Stomach (tissue), 4 donors: ENCODE data around the gene TMEM255B.

ENCODE experiments used
- EP300 ChIP-seq: sonication (generic); formaldehyde crosslinking; IDR thresholded peaks from one replicate; pipeline ENCODE4 v1.6.1; 2017; ENCODE audit warnings: antibody characterized with exemption
- POLR2A ChIP-seq, 4 donors: fragments of 450-650 bp; IDR thresholded peaks; one replicate each; pipeline ENCODE4 v1.6.1; 2016; ENCODE audit warnings: antibody characterized with exemption in 4 of 4, control low read depth in 2 of 4, mild to moderate bottlenecking in 1 of 4, moderate library complexity in 1 of 4
- TF ChIP-seq, protein P1 (sequence below), 7 experiments: fragments of 450-650 bp in 4 of 7; fragments of 200-600 bp in 3 of 7; sonication (generic) in 3 of 7; IDR thresholded peaks; one replicate each; pipeline ENCODE4 v1.5.1; 2016 to 2019; ENCODE audit warnings: antibody characterized with exemption in 7 of 7, control low read depth in 2 of 7, mild to moderate bottlenecking in 1 of 7

- TF ChIP-seq, protein P1, sequence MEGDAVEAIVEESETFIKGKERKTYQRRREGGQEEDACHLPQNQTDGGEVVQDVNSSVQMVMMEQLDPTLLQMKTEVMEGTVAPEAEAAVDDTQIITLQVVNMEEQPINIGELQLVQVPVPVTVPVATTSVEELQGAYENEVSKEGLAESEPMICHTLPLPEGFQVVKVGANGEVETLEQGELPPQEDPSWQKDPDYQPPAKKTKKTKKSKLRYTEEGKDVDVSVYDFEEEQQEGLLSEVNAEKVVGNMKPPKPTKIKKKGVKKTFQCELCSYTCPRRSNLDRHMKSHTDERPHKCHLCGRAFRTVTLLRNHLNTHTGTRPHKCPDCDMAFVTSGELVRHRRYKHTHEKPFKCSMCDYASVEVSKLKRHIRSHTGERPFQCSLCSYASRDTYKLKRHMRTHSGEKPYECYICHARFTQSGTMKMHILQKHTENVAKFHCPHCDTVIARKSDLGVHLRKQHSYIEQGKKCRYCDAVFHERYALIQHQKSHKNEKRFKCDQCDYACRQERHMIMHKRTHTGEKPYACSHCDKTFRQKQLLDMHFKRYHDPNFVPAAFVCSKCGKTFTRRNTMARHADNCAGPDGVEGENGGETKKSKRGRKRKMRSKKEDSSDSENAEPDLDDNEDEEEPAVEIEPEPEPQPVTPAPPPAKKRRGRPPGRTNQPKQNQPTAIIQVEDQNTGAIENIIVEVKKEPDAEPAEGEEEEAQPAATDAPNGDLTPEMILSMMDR (IDR thresholded peaks at IDR 0.05): peak in 5 of 7 experiments; percentile 65 to 85 (median 72)
- no peak for TF ChIP-seq POLR2A (IDR thresholded peaks at IDR 0.05)
- TF ChIP-seq EP300: no peak
Observed at GRCh38 chr13:113724780-113725315, 34.2 kb upstream of the TMEM255B start.
